Ectodermal cell (in vitro differentiated cells): ENCODE measurements around the gene SIGLEC8.

Experiments
- H3K27ac ChIP-seq: 2 replicates; pipeline ENCODE4 v1.7.0; 2013; ENCODE audit warnings: mild to moderate bottlenecking, low read depth, low read length; ENCODE audit not compliant: insufficient read depth, poor library complexity, severe bottlenecking
- H3K27me3 ChIP-seq: 2 replicates; pipeline ENCODE4 v1.7.0; 2013; ENCODE audit warnings: mild to moderate bottlenecking, low read length; ENCODE audit not compliant: insufficient read depth, control insufficient read depth, poor library complexity, severe bottlenecking
- H3K36me3 ChIP-seq: one replicate; pipeline ENCODE4 v1.7.0; 2013; ENCODE audit warnings: low read length; ENCODE audit not compliant: control insufficient read depth, insufficient read depth
- H3K4me1 ChIP-seq: one replicate; pipeline ENCODE4 v1.7.0; 2013; ENCODE audit warnings: low read length; ENCODE audit not compliant: control insufficient read depth, insufficient read depth
- H3K4me3 ChIP-seq: 2 replicates; pipeline ENCODE4 v1.7.0; 2013; ENCODE audit warnings: low read depth, low read length, control low read depth; ENCODE audit not compliant: insufficient read depth
- H3K9me3 ChIP-seq: 2 replicates; pipeline ENCODE4 v1.7.0; 2013; ENCODE audit warnings: mild to moderate bottlenecking, low read length, moderate library complexity; ENCODE audit not compliant: control insufficient read depth
- WGBS, 2 experiments: methylation state at CpG; one replicate each; pipeline ENCODE4 v1.1.7; 2013; ENCODE audit warnings: missing lambda C conversion rate in 2 of 2; 5-methylcytosine and 5-hydroxymethylcytosine counted together

The SIGLEC8 gene

DNA sequence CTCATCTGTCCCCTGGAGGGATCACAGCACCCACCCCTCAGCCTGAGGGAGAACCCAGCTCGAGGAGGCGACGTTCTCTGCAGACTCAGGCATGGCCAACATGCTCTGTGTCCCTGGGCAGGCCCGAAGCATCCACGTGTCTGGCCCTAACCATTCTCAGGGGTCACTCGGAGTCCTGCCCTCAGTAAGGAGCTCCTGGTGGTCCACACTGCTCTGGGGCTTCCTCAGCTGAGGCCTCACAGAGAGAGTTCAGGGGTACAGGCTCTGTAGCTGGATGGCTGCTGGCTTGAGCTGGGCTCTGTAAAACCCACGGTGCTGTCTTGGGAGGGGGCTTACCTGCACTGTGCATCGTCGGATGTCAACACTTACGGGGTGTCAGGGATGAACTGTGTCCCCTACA lies 4.4 kb upstream of the SIGLEC8 start:
- no peaks in the 10 kb centered on the region for H3K4me1 ChIP-seq
- no peak overlapping the region for H3K27ac ChIP-seq
- H3K9me3 ChIP-seq, result no peaks in the 10 kb centered on the region
- WGBS, 2 experiments, result 91 to 94% methylated on average over 10 of the region's 10 CpGs
- no peaks in the 10 kb centered on the region for H3K36me3 ChIP-seq
- H3K4me3 ChIP-seq, result no peak overlapping the region
- peaks cover 34% of the 10 kb centered on the region for H3K27me3 ChIP-seq

DNA sequence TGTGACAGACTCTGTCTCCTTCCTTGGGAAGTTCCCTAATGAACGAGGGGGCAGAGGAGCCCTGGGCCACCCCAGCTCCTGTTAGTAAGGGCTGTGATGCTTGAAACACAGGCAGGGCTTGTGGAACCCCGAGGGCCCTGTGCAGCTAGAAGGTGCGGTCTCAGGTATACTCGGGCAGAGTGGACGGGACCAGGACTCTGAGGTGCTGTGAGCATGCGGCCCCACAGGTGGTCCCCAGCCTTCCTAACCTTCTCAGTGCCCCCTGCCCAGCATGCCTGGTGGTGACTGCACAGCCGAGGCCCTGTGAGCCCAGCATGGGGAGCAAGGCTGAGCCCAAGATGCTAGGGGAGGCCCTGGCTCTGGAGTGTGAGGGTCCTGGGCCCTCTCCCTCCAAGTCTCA lies 4.0 kb upstream of the SIGLEC8 start:
- H3K4me3 ChIP-seq, result no peak overlapping the region
- H3K4me1 ChIP-seq, result no peaks in the 10 kb centered on the region
- H3K36me3 ChIP-seq, result no peaks in the 10 kb centered on the region
- WGBS, 2 experiments, result 90% methylated on average over 7 of the region's 7 CpGs
- H3K27ac ChIP-seq, result no peak overlapping the region
- H3K9me3 ChIP-seq, result no peaks in the 10 kb centered on the region
- H3K27me3 ChIP-seq, result peaks cover 32% of the 10 kb centered on the region

DNA sequence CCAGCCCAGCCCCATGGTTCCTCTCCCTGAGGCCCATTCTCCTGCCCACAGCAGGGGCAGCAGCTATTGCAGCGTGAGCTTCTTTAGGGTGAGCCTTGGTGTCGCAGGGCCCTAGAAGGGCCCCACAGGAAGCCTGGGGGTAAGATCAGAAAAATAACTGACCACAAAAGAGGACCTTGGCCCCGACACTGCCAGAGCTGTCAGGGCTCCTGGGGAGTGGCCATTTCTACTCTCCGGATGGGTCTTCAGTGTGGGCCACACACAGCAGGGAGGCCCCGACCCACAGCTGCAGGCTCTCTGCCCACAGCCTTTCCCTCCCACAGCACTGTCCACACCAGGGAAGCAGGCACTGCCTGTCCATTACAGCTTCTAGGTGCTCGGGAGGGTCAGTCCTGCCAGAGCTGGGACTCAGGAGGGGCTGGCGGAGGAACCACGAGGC lies 3.5 kb upstream of the SIGLEC8 start:
- H3K27ac ChIP-seq, result no peak overlapping the region
- peaks cover 27% of the 10 kb centered on the region for H3K27me3 ChIP-seq
- no peaks in the 10 kb centered on the region for H3K36me3 ChIP-seq
- no peaks in the 10 kb centered on the region for H3K4me1 ChIP-seq
- H3K9me3 ChIP-seq, result no peaks in the 10 kb centered on the region
- WGBS, 2 experiments, result 85 to 86% methylated on average over 8 of the region's 8 CpGs
- no peak overlapping the region for H3K4me3 ChIP-seq

DNA sequence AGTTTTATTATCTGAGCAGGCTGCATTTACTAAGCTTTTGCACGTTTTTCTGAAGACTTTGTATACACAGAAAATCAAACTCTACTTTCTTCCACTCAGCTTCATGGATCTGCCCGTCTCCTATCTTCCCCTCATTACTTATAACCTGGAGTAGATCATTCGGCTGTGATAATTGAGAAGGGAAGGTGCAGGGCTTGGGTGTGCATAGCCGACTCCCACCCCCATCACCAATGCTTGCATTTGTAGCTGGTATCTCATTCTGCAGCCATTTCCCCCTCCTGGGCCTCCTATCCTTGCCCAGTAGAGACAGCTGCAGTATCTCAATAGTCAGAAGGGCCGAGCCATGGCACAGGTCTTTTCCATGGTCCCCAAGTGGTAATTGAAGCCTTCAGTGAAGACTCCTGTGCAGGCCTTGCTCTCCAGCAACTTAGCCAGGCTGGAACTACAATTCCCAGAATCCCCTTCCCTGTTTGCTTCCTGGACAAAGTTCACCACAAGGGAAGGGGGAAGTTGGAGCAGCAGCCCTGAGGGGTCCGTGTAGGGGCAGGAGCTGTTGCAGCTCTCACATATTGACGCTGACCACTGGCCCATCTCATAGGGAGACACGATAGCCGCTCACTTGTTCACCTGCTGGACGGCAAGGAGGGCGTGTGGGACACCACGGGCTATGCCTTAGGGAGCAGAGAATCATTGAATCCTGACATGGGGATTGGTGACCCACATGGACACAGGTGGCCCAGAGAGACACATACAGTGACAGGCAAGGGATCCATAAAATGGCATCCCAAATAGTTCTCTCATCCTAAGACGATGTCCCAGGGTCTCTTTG lies 2.1 kb upstream of the SIGLEC8 start:
- whole genome bisulfite sequencing, 2 experiments, result 80% methylated on average over 12 to 13 of the region's 13 CpGs
- no peak overlapping the region for H3K4me3 ChIP-seq

DNA sequence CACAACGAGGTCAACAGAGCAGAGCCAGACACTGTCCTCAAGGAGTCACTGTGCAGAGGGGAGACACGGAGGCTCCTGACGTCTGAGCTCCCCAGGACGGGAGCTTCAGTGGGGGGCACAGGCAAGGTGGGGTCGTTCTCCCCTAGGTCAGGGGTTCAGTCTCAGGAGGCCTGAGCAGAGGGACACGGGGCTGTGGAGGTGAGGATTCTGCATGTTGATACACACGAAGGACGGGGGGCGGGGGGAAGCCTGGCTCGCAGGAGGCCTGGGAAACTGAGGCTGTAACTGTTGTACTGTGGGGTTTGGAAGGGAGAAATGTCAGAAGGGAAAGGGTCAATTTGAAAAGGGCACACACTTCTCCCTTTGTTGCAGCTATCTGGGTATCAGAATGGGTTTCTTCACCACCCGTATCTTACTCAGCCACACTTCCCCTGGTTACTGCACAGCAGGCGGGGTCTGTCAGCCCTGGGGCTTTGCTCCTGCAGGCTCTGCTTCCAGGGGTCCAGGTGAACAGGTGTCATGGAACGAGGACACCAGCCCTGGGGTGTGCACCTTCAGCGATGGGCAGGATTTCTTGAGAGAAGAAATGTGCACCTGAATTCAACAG lies 748 bp upstream of the SIGLEC8 start:
- no peaks in the 10 kb centered on the region for H3K27me3 ChIP-seq
- 88% methylated on average over 14 of the region's 14 CpGs for WGBS, 2 experiments
- no peak overlapping the region for H3K27ac ChIP-seq
- no peaks in the 10 kb centered on the region for H3K9me3 ChIP-seq
- H3K4me1 ChIP-seq, result no peaks in the 10 kb centered on the region
- no peaks in the 10 kb centered on the region for H3K36me3 ChIP-seq
- H3K4me3 ChIP-seq, result no peak overlapping the region

More for the DNA sequence above, 2.1 kb upstream of the SIGLEC8 start:
- Histone ChIP-seq H3K36me3 (no peaks in the 10 kb centered on the region), H3K27me3 (peaks cover 13% of the 10 kb centered on the region), H3K4me1 (no peaks in the 10 kb centered on the region), H3K9me3 (no peaks in the 10 kb centered on the region), H3K27ac (no peak overlapping the region)

DNA sequence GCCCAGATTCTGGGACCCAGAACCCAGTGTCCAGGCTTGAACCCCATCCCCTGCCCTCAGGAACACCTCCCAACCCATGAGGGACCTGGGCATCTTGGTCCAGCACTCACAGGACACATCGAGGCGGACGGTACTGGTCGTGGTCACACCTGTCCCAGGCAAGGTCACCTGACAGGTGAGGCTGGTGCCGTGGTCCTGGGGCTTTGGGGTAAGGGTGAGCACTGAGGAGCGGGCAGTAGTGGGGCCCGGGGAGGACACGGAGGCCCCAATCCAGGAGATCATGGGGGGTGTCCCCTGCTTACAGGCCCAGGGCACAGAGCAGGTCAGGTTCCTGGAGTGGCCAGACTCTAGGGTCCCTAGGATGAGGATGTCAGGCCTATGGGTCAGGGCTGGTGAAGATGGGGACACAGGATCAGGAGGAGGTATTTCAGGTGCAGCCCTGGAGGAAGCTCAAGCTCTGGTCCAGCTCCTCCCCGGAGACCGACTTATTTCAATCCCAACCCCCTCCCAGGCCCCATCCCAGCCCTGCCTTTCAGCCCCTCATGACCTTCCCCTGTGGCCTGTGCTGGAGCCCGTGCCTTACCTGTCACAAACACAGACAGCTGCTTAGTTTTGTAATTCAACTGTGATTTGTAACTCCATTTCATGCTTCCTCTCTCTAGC lies 772 bp downstream of the SIGLEC8 start:
- Histone ChIP-seq H3K27me3 (no peaks in the 10 kb centered on the region), H3K9me3 (no peaks in the 10 kb centered on the region), H3K4me3 (no peak overlapping the region), H3K27ac (no peak overlapping the region), H3K36me3 (no peaks in the 10 kb centered on the region), H3K4me1 (no peaks in the 10 kb centered on the region)
- WGBS, 2 experiments, result 86 to 87% methylated on average over 11 of the region's 11 CpGs

DNA sequence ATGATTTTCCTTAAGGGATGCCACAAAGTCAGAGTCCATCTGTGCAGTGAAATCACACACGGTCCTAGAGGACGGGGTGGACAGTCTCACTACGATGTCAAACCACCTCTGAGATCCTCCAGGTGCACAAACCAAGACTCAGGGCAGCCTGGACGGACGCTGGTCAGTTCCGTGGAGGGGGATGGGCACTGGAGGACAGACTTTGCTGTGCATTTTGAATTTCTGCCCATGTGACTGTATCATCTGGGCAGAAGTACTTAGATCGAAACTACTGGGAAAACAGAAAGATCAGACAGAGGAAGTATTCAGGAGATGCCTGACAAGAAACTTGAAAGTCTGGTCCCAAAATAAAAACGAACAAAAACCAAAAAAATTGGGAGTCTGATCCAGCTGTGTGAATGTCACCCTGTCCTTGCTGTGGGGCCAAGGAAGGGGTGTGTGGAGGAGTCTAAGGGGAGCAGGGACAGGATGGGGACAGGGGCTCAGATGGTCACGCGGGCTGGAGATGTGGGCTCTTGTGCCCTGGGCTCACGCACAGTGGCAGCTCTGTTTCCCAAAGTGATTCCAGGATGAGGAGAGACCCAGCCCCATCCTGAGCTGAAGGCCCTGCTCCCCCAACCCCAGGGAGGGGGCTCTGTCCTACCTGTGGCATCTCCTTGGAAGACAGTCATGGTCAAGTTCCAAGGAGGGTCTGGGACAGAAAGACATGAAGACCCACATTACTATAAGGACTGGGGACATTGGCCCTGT lies 1.5 kb downstream of the SIGLEC8 start:
- Histone ChIP-seq H3K9me3 (no peaks in the 10 kb centered on the region), H3K4me1 (no peaks in the 10 kb centered on the region), H3K4me3 (no peak overlapping the region), H3K27me3 (no peaks in the 10 kb centered on the region), H3K36me3 (no peaks in the 10 kb centered on the region), H3K27ac (no peak overlapping the region)
- 85% methylated on average over 11 of the region's 11 CpGs for WGBS, 2 experiments

DNA sequence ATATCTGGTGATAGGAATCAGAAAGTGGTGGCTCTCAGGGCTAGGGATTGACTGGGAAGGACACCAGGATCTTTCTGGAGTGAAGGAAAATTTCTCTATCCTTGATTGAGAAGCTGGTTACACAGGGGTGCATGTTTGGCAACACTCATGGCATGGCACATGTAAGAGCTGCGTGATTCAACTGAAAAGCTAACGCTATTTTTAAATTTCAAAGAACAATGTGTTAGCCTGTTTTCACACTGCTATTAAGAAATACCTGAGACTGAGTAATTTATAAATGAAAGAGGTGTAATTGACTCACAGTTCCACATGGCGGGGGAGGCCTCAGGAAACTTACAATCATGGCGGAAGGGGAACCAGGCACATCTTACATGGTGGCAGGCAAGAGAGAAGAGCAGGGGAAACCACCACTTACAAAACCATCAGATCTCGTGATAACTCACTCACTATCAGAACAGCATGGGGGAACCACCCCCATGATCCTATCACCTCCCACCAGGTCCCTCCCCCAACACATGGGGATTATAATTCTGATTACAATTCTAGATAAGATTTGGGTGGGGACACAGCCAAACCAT lies 7.4 kb downstream of the SIGLEC8 start:
- no peak overlapping the region for H3K4me3 ChIP-seq
- H3K27ac ChIP-seq, result no peak overlapping the region
- WGBS, 2 experiments, result 88 to 89% methylated on average over 5 of the region's 5 CpGs
- no peaks in the 10 kb centered on the region for H3K36me3 ChIP-seq
- H3K27me3 ChIP-seq, result no peaks in the 10 kb centered on the region
- H3K4me1 ChIP-seq, result no peaks in the 10 kb centered on the region
- no peaks in the 10 kb centered on the region for H3K9me3 ChIP-seq

DNA sequence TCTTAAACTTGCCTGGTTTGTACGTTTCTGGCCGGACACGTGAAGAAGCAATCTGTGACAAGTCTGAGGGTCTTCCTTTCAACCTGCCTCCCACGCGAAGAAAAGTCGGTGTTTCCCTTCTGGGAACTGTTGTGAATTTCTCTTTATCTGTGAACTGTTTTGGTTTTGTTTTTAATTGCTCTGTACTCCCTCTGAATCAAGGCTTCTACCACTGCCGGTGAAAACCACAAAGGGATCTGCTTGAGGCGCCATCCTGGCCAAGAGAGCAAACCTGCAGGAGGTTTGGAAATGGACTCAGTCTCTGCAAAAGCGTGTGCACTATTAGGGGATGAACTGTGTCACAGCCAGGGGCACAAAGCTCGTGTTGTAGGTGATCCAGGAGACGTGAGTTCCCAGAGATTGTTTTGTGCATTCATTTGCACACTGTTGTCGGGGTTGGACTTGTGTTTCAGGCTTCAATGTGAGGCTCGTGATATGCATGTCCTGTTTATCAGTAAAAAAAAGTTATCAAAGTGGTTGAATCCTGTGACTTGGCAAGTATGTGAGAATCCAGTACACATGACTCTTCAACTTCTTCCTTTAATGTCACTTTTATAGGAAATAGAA lies 9.7 kb downstream of the SIGLEC8 start:
- Histone ChIP-seq H3K4me3 (no peak overlapping the region), H3K9me3 (no peaks in the 10 kb centered on the region), H3K36me3 (no peaks in the 10 kb centered on the region), H3K4me1 (no peaks in the 10 kb centered on the region), H3K27ac (no peak overlapping the region), H3K27me3 (no peaks in the 10 kb centered on the region)
- WGBS, 2 experiments, result 87 to 88% methylated on average over 13 of the region's 13 CpGs
